ENCODE results near the gene BSDC1.

The BSDC1 gene

GRCh38 chr1:32393136-32393535 is 1.1 kb downstream of the BSDC1 start:
- Histone ChIP-seq H3K79me2 (ENCODE audit: insufficient read depth, low read length) (peaks cover 39% of the 10 kb centered on the region), H3K36me3 (ENCODE audit: insufficient read depth, low read length) (no peaks in the 10 kb centered on the region; the same call in 1 of the 2 replicates), H3K4me1 (ENCODE audit: insufficient read depth, low read length, poor library complexity, severe bottlenecking) (peaks cover 21% of the 10 kb centered on the region), H3K9ac (ENCODE audit: low read depth, low read length, poor library complexity, severe bottlenecking) (peak overlapping the region; percentile 76), H2AFZ (ENCODE audit: low read length) (no peak overlapping the region), H3F3A (ENCODE audit: low read depth) (no peaks in the 10 kb centered on the region), H3K9me3 (ENCODE audit: insufficient read depth, low read depth, low read length) (no peaks in the 10 kb centered on the region), H3K4me3 (ENCODE audit: low read length, poor library complexity, severe bottlenecking) (peak overlapping the region; percentile 91), H3K27me3 (ENCODE audit: insufficient read depth, low read length, poor library complexity, severe bottlenecking) (no peaks in the 10 kb centered on the region), H4K20me1 (ENCODE audit: insufficient read depth, low read length, poor library complexity, severe bottlenecking) (peaks cover 10% of the 10 kb centered on the region), H3K4me2 (ENCODE audit: low read depth, low read length, poor library complexity, severe bottlenecking) (peak overlapping the region; percentile 94), H3K9me2 (replicated peaks; ENCODE audit: low read depth, low read length) (no peaks in the 10 kb centered on the region)
- no peak for TF ChIP-seq EZH2phosphoT487 (IDR thresholded peaks at IDR 0.05; ENCODE audit: borderline replicate concordance)
- TF ChIP-seq, protein P1, sequence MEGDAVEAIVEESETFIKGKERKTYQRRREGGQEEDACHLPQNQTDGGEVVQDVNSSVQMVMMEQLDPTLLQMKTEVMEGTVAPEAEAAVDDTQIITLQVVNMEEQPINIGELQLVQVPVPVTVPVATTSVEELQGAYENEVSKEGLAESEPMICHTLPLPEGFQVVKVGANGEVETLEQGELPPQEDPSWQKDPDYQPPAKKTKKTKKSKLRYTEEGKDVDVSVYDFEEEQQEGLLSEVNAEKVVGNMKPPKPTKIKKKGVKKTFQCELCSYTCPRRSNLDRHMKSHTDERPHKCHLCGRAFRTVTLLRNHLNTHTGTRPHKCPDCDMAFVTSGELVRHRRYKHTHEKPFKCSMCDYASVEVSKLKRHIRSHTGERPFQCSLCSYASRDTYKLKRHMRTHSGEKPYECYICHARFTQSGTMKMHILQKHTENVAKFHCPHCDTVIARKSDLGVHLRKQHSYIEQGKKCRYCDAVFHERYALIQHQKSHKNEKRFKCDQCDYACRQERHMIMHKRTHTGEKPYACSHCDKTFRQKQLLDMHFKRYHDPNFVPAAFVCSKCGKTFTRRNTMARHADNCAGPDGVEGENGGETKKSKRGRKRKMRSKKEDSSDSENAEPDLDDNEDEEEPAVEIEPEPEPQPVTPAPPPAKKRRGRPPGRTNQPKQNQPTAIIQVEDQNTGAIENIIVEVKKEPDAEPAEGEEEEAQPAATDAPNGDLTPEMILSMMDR (conservative IDR thresholded peaks at IDR 0.05; ENCODE audit: low read length) = no peak

DNA sequence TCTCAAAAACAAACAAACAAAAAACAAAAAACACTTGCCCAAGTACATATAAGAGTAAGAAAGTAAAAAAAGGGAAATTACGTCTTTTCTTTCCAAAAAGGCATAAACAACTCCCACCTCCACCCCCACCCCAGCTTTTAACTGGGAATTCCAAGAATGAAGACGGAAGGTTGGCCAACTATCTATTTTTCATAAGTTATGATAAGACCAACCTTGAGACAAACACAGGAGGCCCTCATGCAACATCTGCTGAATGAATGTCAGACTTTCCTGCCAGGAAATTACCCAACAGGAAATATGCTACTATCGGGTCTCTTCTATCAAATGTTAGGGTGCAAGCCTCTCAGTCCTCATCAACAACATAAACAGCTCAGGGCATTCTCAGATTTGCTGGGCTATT is 1.9 kb downstream of the BSDC1 start:
- Histone ChIP-seq H2AFZ (ENCODE audit: low read length) (no peak overlapping the region), H3K27me3 (ENCODE audit: insufficient read depth, low read length, poor library complexity, severe bottlenecking) (no peaks in the 10 kb centered on the region), H3K9me3 (ENCODE audit: insufficient read depth, low read depth, low read length) (no peaks in the 10 kb centered on the region), H3K79me2 (ENCODE audit: insufficient read depth, low read length) (peaks cover 39% of the 10 kb centered on the region), H3K9me2 (replicated peaks; ENCODE audit: low read depth, low read length) (no peaks in the 10 kb centered on the region), H4K20me1 (ENCODE audit: insufficient read depth, low read length, poor library complexity, severe bottlenecking) (peaks cover 10% of the 10 kb centered on the region), H3F3A (ENCODE audit: low read depth) (no peaks in the 10 kb centered on the region), H3K9ac (ENCODE audit: low read depth, low read length, poor library complexity, severe bottlenecking) (no peak overlapping the region), H3K36me3 (ENCODE audit: insufficient read depth, low read length) (no peaks in the 10 kb centered on the region; the same call in 1 of the 2 replicates), H3K4me2 (ENCODE audit: low read depth, low read length, poor library complexity, severe bottlenecking) (peak overlapping the region; percentile 94), H3K4me3 (ENCODE audit: low read length, poor library complexity, severe bottlenecking) (peak overlapping the region; percentile 91), H3K4me1 (ENCODE audit: insufficient read depth, low read length, poor library complexity, severe bottlenecking) (peaks cover 21% of the 10 kb centered on the region)
- no peak for TF ChIP-seq EZH2phosphoT487 (IDR thresholded peaks at IDR 0.05; ENCODE audit: borderline replicate concordance)
- TF ChIP-seq, protein P1 (conservative IDR thresholded peaks at IDR 0.05; ENCODE audit: low read length) = no peak

- peak overlapping the region; percentile 94 for H3K4me2 ChIP-seq (ENCODE audit: low read depth, low read length, poor library complexity, severe bottlenecking)
- H4K20me1 ChIP-seq (ENCODE audit: insufficient read depth, low read length, poor library complexity, severe bottlenecking) = peaks cover 10% of the 10 kb centered on the region
- H3K9me2 ChIP-seq (replicated peaks; ENCODE audit: low read depth, low read length) = no peaks in the 10 kb centered on the region
- H3K36me3 ChIP-seq (ENCODE audit: insufficient read depth, low read length) = peaks cover 9% of the 10 kb centered on the region; the same call in 1 of the 2 replicates
- H3K27me3 ChIP-seq (ENCODE audit: insufficient read depth, low read length, poor library complexity, severe bottlenecking) = no peaks in the 10 kb centered on the region
- no peaks in the 10 kb centered on the region for H3F3A ChIP-seq (ENCODE audit: low read depth)
- H3K9ac ChIP-seq (ENCODE audit: low read depth, low read length, poor library complexity, severe bottlenecking) = no peak overlapping the region
- H3K9me3 ChIP-seq (ENCODE audit: insufficient read depth, low read depth, low read length) = no peaks in the 10 kb centered on the region
- TF ChIP-seq, protein P1 (conservative IDR thresholded peaks at IDR 0.05; ENCODE audit: low read length) = no peak
- TF ChIP-seq EZH2phosphoT487 (IDR thresholded peaks at IDR 0.05; ENCODE audit: borderline replicate concordance) = no peak
- no peak overlapping the region for H3K4me3 ChIP-seq (ENCODE audit: low read length, poor library complexity, severe bottlenecking)
- H2AFZ ChIP-seq (ENCODE audit: low read length) = no peak overlapping the region
- peaks cover 21% of the 10 kb centered on the region for H3K4me1 ChIP-seq (ENCODE audit: insufficient read depth, low read length, poor library complexity, severe bottlenecking)
- H3K79me2 ChIP-seq (ENCODE audit: insufficient read depth, low read length) = peaks cover 39% of the 10 kb centered on the region
Measured at GRCh38 chr1:32390904-32391870, 3.1 kb downstream of the BSDC1 start.

Data from Loucy (cell line).